GM19099 (cell line): ENCODE data around the gene FAM168A.

ENCODE experiments used
- POLR2A ChIP-seq: IDR thresholded peaks from 3 replicates; pipeline ENCODE4 v1.6.1; 2011; ENCODE audit warnings: low read depth; ENCODE audit not compliant: insufficient read length; ENCODE audit errors: extremely low read depth

Gene FAM168A

GRCh38 chr11:73401217-73401923 is 196.5 kb downstream of the FAM168A start:
- no peak for TF ChIP-seq POLR2A

- TF ChIP-seq POLR2A, result no peak
Observed at GRCh38 chr11:73400293-73400692, 197.6 kb downstream of the FAM168A start.

- no peak for TF ChIP-seq POLR2A
Observed at GRCh38 chr11:73399636-73400035, 198.3 kb downstream of the FAM168A start.

GRCh38 chr11:73399159-73399590 is 198.7 kb downstream of the FAM168A start:
- no peak for TF ChIP-seq POLR2A

- no peak for TF ChIP-seq POLR2A
Observed at GRCh38 chr11:73398721-73399120, 199.2 kb downstream of the FAM168A start.

- TF ChIP-seq POLR2A, result no peak
Observed at GRCh38 chr11:73398132-73398526, 199.8 kb downstream of the FAM168A start.

- no peak for TF ChIP-seq POLR2A
Observed at GRCh38 chr11:73397468-73398131, 200.3 kb downstream of the FAM168A start.

GRCh38 chr11:73396985-73397384 is 200.9 kb downstream of the FAM168A start:
- no peak for TF ChIP-seq POLR2A

- no peak for TF ChIP-seq POLR2A
Observed at GRCh38 chr11:73396251-73396930, 201.5 kb downstream of the FAM168A start.

- no peak for TF ChIP-seq POLR2A
Observed at GRCh38 chr11:73395297-73396208, 202.4 kb downstream of the FAM168A start.

GRCh38 chr11:73394416-73395296 is 203.3 kb downstream of the FAM168A start:
- TF ChIP-seq POLR2A, result no peak

GRCh38 chr11:73393479-73394415 is 204.2 kb downstream of the FAM168A start:
- TF ChIP-seq POLR2A, result no peak

- TF ChIP-seq POLR2A, result no peak
Observed at GRCh38 chr11:73393011-73393380, 204.9 kb downstream of the FAM168A start.
